Peyer's patch (tissue), 4 donors: Measurements from ENCODE around the gene ZSWIM1. TPM values are rescaled to one million over a fixed set of nuclear protein-coding genes. Genes with fewer than 3 reads are reported as not detected.
"Not testable (repeated sequence)": the region's sequence is repeated elsewhere in the genome, so short reads cannot be mapped to it uniquely, and the experiment has no call there.

Experiments used
- DNase-seq, 3 donors: peaks; one replicate each; pipeline ENCODE4 v3.0.0-alpha.2; 2017 to 2019
- H3K27ac ChIP-seq, 4 donors: fragments of 200-600 bp; sonication (generic); one replicate each; pipeline ENCODE4 v1.5.1; 2016 to 2019
- H3K27me3 ChIP-seq, 2 donors: fragments of 200-600 bp; sonication (generic); one replicate each; pipeline ENCODE4 v1.5.1; 2019
- H3K36me3 ChIP-seq, 3 donors: fragments of 200-600 bp; sonication (generic); one replicate each; pipeline ENCODE4 v1.5.1; 2016 to 2019
- H3K4me1 ChIP-seq, 4 donors: fragments of 200-600 bp; sonication (generic); one replicate each; pipeline ENCODE4 v1.5.1; 2016 to 2019
- H3K4me3 ChIP-seq, 4 donors: fragments of 200-600 bp; sonication (generic); 1 replicate in 3 of 4; 2 replicates in 1 of 4; pipeline ENCODE4 v1.5.1; 2016 to 2019; ENCODE audit warnings: mild to moderate bottlenecking in 1 of 4
- H3K9me3 ChIP-seq, 4 donors: fragments of 200-600 bp; sonication (generic); one replicate each; pipeline ENCODE4 v1.5.1; 2016 to 2019; ENCODE audit warnings: mild to moderate bottlenecking in 1 of 4
- CTCF ChIP-seq, 6 experiments: fragments of 450-650 bp in 4 of 6; fragments of 200-600 bp in 2 of 6; sonication (generic) in 1 of 6; IDR thresholded peaks; one replicate each; pipeline ENCODE4 v1.5.1; 2017 to 2019; ENCODE audit warnings: antibody characterized with exemption in 6 of 6, mild to moderate bottlenecking in 3 of 6, moderate library complexity in 1 of 6
- POLR2A ChIP-seq, 2 donors: fragments of 450-650 bp; IDR thresholded peaks; one replicate each; pipeline ENCODE4 v1.5.1; 2017; ENCODE audit warnings: antibody characterized with exemption in 2 of 2, mild to moderate bottlenecking in 2 of 2, moderate library complexity in 2 of 2
- total RNA-seq, 4 donors: library from RNA; depleted of rRNA; stranded (reverse); fragments of >200 nt; gene quantifications; one replicate each; pipeline ENCODE4 v1.1.0, GENCODE V29; 2016

Gene ZSWIM1
- total RNA-seq, 4 donors from 2014 or later = 6.6 to 14.5 (median 11.9) TPM

- no peak for TF ChIP-seq POLR2A (IDR thresholded peaks at IDR 0.05)
- TF ChIP-seq CTCF (IDR thresholded peaks at IDR 0.05) = no peak
- no peak overlapping the region for H3K27ac ChIP-seq
- peaks cover 0 to 60% (median 0%) of the 10 kb centered on the region in 3 donors for H3K36me3 ChIP-seq
These were observed 15.7 kb downstream of the ZSWIM1 start for GRCh38 chr20:45896641-45897161.

GRCh38 chr20:45897289-45897688 is 16.3 kb downstream of the ZSWIM1 start:
- Histone ChIP-seq H3K36me3 (peaks cover 0 to 60% (median 0%) of the 10 kb centered on the region in 3 donors), H3K27me3 (no peaks in the 10 kb centered on the region), H3K4me3 (no peak overlapping the region), H3K27ac (no peak overlapping the region), H3K4me1 (peaks cover 0 to 13% (median 8%) of the 10 kb centered on the region in 4 donors), H3K9me3 (no peaks in the 10 kb centered on the region)
- DNase-seq = no peak
- TF ChIP-seq POLR2A (IDR thresholded peaks at IDR 0.05) = no peak

More at GRCh38 chr20:45896641-45897161, 15.7 kb downstream of the ZSWIM1 start:
- H3K4me1 ChIP-seq = peaks cover 0 to 18% (median 11%) of the 10 kb centered on the region in 4 donors
- H3K4me3 ChIP-seq = no peak overlapping the region
- DNase-seq = no peak
- H3K9me3 ChIP-seq = no peaks in the 10 kb centered on the region
- H3K27me3 ChIP-seq = no peaks in the 10 kb centered on the region

- H3K4me1 ChIP-seq = peaks cover 0 to 9% (median 5%) of the 10 kb centered on the region in 4 donors
- TF ChIP-seq POLR2A (IDR thresholded peaks at IDR 0.05) (no peak), CTCF (IDR thresholded peaks at IDR 0.05) (no peak)
These were observed 16.7 kb downstream of the ZSWIM1 start for GRCh38 chr20:45897692-45898091.

GRCh38 chr20:45898285-45898684 is 17.3 kb downstream of the ZSWIM1 start:
- DNase-seq = no peak
- no peaks in the 10 kb centered on the region for H3K9me3 ChIP-seq
- H3K27ac ChIP-seq = no peak overlapping the region
- H3K4me1 ChIP-seq = peaks cover 0 to 4% (median 1%) of the 10 kb centered on the region in 4 donors
- H3K4me3 ChIP-seq = no peak overlapping the region
- H3K36me3 ChIP-seq = peaks cover 0 to 60% (median 0%) of the 10 kb centered on the region in 3 donors
- TF ChIP-seq POLR2A (IDR thresholded peaks at IDR 0.05) (no peak), CTCF (IDR thresholded peaks at IDR 0.05) (no peak)
- no peaks in the 10 kb centered on the region for H3K27me3 ChIP-seq

More at GRCh38 chr20:45897692-45898091, 16.7 kb downstream of the ZSWIM1 start:
- H3K27ac ChIP-seq = no peak overlapping the region
- no peaks in the 10 kb centered on the region for H3K27me3 ChIP-seq
- H3K9me3 ChIP-seq = no peaks in the 10 kb centered on the region
- peaks cover 0 to 60% (median 0%) of the 10 kb centered on the region in 3 donors for H3K36me3 ChIP-seq
- DNase-seq = no peak
- H3K4me3 ChIP-seq = no peak overlapping the region

- H3K27ac ChIP-seq = no peak overlapping the region
- DNase-seq = no peak
- H3K36me3 ChIP-seq = peaks cover 0 to 56% (median 0%) of the 10 kb centered on the region in 3 donors
- H3K27me3 ChIP-seq = no peaks in the 10 kb centered on the region
- TF ChIP-seq POLR2A (IDR thresholded peaks at IDR 0.05) (no peak), CTCF (IDR thresholded peaks at IDR 0.05) (no peak)
- no peaks in the 10 kb centered on the region for H3K9me3 ChIP-seq
- H3K4me1 ChIP-seq = no peaks in the 10 kb centered on the region
- no peak overlapping the region for H3K4me3 ChIP-seq
These were observed 18.2 kb downstream of the ZSWIM1 start for GRCh38 chr20:45899046-45899835.

GRCh38 chr20:45901332-45901731 is 20.3 kb downstream of the ZSWIM1 start:
- peaks cover 0 to 39% (median 0%) of the 10 kb centered on the region in 3 donors for H3K36me3 ChIP-seq
- not testable (repeated sequence) for H3K4me1 ChIP-seq, H3K27ac ChIP-seq, H3K9me3 ChIP-seq, H3K4me3 ChIP-seq, DNase-seq, H3K27me3 ChIP-seq
